ENCODE results near the gene ADD3. TPM values are rescaled to one million over a fixed set of nuclear protein-coding genes. Genes with fewer than 3 reads are reported as not detected.

ADD3 gene
- total RNA-seq, 4 donors from 2014 or later: 91.9 to 185 (median 155) TPM

DNA sequence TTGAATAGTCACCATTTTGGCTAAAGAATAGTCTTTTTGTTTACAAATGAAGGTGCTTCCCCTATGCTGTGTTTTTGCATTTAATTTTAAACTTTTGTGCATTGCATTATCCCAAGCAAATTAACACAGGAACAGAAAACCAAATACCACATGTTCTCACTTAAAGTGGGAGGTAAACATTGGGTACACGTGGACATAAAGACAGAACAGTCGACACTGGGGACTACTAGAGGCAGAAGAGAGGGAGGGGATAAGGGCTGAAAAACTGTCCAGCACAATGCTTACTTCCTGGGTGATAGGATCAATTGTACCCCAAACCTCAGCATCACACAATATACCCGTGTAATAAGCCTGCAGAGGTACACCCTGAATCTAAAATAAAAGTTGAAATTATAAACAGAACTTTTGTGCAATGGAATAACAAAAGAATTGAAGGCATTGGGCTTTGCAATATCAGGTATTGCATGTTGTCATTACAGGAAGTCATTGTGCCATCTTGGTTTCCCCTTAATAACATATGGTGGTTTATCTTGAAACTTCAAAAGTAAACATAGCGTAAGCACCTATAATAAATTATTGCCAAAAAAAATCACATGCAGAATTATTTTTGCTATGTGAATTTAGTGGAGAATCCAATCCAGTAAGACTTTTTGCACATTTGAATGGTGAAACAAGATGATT is 16.1 kb downstream of the ADD3 start:
- no peak for TF ChIP-seq POLR2A (IDR thresholded peaks at IDR 0.05)
- TF ChIP-seq, protein P1, sequence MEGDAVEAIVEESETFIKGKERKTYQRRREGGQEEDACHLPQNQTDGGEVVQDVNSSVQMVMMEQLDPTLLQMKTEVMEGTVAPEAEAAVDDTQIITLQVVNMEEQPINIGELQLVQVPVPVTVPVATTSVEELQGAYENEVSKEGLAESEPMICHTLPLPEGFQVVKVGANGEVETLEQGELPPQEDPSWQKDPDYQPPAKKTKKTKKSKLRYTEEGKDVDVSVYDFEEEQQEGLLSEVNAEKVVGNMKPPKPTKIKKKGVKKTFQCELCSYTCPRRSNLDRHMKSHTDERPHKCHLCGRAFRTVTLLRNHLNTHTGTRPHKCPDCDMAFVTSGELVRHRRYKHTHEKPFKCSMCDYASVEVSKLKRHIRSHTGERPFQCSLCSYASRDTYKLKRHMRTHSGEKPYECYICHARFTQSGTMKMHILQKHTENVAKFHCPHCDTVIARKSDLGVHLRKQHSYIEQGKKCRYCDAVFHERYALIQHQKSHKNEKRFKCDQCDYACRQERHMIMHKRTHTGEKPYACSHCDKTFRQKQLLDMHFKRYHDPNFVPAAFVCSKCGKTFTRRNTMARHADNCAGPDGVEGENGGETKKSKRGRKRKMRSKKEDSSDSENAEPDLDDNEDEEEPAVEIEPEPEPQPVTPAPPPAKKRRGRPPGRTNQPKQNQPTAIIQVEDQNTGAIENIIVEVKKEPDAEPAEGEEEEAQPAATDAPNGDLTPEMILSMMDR (IDR thresholded peaks at IDR 0.05): no peak
- WGBS, 2 donors: 71 to 73% methylated on average over 4 of the region's 4 CpGs
- no peak for DNase-seq (ENCODE audit: low spot score in 2 of 2)
- no peak overlapping the region for H3K4me3 ChIP-seq (ENCODE audit: low read depth, poor library complexity, severe bottlenecking)
- intact Hi-C loops (cut with DNase I; ENCODE audit: low total_unique reads): no loop called here

DNA sequence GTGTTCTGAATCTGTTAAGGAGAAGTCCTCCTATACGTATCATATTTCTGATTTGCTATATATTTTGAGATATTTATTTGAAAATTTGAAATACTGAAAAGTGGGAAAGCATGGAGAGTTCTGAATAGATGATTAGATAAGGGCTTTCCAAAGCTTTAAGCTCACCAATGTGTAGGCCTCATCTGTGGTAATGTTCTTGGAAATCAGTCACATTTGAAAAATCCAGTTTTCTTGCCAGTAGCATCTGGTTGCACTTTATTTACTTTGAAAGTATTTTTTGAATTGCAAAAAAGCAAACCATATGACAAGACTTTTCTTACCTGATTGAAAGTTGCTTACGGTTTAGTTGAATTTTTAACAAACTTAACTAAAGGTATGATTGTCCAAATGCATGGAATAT is 21.7 kb downstream of the ADD3 start:
- WGBS, 2 donors: 75% methylated on average over 2 of the region's 2 CpGs
- TF ChIP-seq, protein P1 (IDR thresholded peaks at IDR 0.05): no peak
- TF ChIP-seq POLR2A (IDR thresholded peaks at IDR 0.05): no peak
- no peak overlapping the region for H3K4me3 ChIP-seq (ENCODE audit: low read depth, poor library complexity, severe bottlenecking)
- intact Hi-C loops (cut with DNase I; ENCODE audit: low total_unique reads): no loop called here
- no peak for DNase-seq (ENCODE audit: low spot score in 2 of 2)

DNA sequence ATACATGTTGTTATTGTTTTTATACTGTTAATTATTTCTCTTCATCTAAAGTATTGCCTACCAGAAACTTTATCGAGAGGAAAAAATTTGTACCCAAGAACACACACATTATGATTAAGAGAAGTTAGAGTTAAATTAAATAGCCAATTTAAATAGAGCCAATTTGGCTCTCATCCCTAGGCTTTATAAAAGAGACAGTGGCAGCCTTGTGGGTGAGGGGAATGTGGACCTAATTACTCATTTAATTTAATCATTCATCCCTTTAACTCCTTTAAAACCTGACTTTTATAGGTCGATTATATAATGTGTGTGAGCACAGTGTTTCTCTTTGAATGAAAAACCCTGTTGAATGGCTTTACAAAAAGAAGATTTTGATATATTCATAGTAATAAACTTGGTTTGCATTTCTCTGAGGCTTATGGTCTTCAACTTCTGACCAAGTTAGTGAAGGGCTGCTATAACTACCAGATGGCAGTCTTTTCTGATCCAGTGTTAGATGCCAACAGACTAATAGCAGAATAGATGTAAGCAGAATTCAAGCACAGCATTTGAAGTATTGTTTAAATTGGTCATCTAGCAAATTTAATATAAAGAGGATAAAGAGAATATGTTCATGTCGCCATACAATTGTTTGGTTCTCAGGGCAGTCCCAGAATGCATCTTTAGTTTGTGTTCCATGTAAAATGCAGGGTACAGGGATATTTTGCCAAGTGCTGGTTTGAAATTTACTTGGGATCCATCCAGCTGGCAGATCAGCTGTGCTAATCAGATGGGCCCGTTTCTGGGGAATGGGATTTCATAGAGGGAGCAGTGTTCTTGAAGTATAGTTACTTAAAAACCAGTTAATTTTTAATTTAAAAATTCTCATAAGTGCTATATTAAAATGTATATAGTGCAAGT is 25.3 kb downstream of the ADD3 start:
- no peak for DNase-seq (ENCODE audit: low spot score in 2 of 2)
- H3K4me3 ChIP-seq (ENCODE audit: low read depth, poor library complexity, severe bottlenecking): no peak overlapping the region
- 26 to 29% methylated on average over 4 of the region's 4 CpGs for WGBS, 2 donors
- intact Hi-C loops (cut with DNase I; ENCODE audit: low total_unique reads): no loop called here
- TF ChIP-seq, protein P1 (IDR thresholded peaks at IDR 0.05): no peak

DNA sequence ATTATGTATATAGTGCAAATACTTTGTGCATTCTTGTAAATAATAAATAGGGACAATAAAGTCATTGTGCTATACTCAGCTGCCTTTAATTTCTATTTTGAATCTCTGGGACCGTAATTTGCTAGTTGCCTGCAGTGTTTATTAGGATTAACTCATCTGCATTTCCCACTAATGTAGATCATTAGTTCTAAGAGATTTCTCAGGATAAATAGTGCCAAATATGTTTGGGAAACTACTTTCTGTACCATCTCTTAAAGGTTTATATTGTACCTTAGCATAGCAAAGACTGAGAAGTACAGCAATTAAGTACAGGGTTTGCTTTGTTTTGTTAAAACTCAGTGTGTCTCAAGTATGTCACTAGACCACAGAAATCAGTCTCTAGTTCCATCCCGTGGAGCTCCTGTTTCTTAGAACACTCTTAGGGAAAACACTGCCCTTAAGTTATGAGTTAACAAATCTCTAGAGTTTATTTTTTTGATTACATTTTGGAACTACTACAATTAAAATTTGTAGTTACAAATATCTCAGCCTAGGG is 26.0 kb downstream of the ADD3 start:
- intact Hi-C loops (cut with DNase I; ENCODE audit: low total_unique reads): no loop called here
- DNase-seq (ENCODE audit: low spot score in 2 of 2): no peak
- 7 to 10% methylated on average over 2 of the region's 2 CpGs for WGBS, 2 donors
- no peak overlapping the region for H3K4me3 ChIP-seq (ENCODE audit: low read depth, poor library complexity, severe bottlenecking)
- TF ChIP-seq, protein P1 (IDR thresholded peaks at IDR 0.05): no peak
- TF ChIP-seq POLR2A (IDR thresholded peaks at IDR 0.05): no peak

DNA sequence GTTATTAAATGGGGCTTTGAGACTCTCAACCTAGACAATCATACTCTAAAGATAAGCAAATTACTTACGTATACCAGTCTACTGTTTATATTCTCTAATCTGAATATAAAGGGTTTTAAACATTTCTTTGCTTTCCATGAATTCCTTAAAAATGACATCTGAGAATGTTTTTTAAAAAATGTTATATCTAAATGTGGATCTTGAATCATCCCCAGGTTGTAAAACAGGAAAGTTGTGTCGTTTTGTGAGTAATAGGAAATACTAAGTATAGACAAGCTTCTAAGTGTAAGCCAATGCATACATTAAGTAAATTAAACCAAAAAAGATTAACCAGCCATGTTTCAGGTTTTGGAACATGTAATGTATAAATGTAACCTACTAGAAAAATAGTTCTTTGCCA is 26.8 kb downstream of the ADD3 start:
- TF ChIP-seq, protein P1 (IDR thresholded peaks at IDR 0.05): no peak
- no peak for TF ChIP-seq POLR2A (IDR thresholded peaks at IDR 0.05)
- WGBS, 2 donors: 34 to 40% methylated on average over 2 of the region's 2 CpGs
- no peak overlapping the region for H3K4me3 ChIP-seq (ENCODE audit: low read depth, poor library complexity, severe bottlenecking)
- DNase-seq (ENCODE audit: low spot score in 2 of 2): no peak
- intact Hi-C loops (cut with DNase I; ENCODE audit: low total_unique reads): no loop called here
